ENCODE data around the gene ATG5.

Gene ATG5

GRCh38 chr6:106194949-106195921 is 130.3 kb downstream of the ATG5 start:
- TF ChIP-seq CTCF (IDR thresholded peaks at IDR 0.05; ENCODE audit: low read length, missing control alignments): no peak
- no peak overlapping the region for H3K4me3 ChIP-seq (replicated peaks; ENCODE audit: low read depth, low read length)
- peak; percentile 85 for DNase-seq (ENCODE audit: low read depth)

DNA sequence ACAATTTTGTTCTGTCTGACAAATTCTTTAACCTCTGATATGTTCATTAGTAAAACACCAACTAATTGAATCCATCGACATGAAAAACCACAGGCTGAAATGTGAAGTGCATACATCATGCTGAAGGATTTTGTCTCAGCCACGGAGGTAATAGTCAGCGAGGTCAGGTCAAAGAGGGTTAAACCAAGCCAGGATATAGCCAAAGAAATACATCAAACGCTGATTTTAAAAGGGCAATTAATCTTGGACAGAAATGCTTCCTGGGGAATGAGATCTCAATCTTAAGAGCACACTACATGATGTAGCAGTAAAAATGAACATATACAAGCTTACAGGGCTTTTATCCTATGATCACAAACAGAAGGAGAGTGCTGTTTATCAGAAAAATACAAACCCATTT is 132.7 kb downstream of the ATG5 start:
- TF ChIP-seq CTCF (IDR thresholded peaks at IDR 0.05; ENCODE audit: low read length, missing control alignments): no peak

DNA sequence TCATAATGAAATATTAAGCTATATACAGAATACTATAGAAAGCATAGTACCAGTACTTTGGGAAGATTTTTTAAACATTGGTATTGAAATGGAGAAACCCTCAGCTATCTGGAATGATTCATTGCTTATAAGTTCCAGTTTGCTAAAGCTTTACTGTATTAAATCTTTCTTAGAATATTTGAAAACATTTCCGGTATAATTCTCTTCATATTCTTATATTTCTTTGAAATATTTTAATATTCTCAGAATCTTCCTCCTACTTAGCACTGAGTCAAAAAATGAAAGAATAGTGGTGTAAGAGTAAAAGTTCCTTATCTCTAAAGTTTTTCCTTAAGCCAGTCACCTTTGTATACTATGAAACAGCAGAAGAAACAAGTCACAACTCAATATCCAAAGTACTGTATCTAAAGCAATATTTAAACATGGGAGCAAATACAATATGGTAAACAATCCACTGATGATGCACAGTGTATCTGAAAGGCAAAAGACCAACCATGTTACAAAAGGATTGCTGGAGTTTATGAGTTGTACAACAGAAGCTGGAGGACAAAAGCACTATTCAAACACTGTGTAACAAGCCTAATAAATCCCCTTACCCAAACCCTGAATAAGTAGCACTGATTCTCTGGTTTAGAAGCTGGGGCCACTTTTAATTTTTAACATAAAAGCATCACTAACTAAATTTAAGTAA is 137.3 kb downstream of the ATG5 start:
- no peak for DNase-seq (ENCODE audit: low read depth)
- H3K4me3 ChIP-seq (replicated peaks; ENCODE audit: low read depth, low read length): no peak overlapping the region
- no peak for TF ChIP-seq CTCF (IDR thresholded peaks at IDR 0.05; ENCODE audit: low read length, missing control alignments)

More for the DNA sequence above, 132.7 kb downstream of the ATG5 start:
- no peak overlapping the region for H3K4me3 ChIP-seq (replicated peaks; ENCODE audit: low read depth, low read length)
- DNase-seq (ENCODE audit: low read depth): no peak

GRCh38 chr6:106187424-106187982 is 138.1 kb downstream of the ATG5 start:
- TF ChIP-seq CTCF (IDR thresholded peaks at IDR 0.05; ENCODE audit: low read length, missing control alignments): no peak
- no peak for DNase-seq (ENCODE audit: low read depth)

DNA sequence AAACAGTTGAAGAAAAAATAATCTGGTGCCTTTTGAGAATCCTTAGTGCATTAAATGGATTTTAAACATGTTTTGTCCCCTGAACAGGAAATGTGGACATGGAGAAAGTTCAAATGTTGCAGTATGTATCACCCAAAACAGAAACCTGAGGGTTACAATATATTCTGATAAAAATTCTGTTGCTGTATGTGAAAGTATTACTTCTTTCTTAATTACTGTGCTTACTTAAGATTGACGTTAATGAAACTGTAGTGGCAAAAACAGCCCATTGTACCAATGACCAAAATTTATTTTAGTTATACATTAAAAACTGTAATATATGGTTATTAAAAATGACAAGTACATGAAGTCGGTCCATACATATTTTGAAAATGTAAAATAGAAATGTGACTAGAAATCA is 138.8 kb downstream of the ATG5 start:
- no peak for DNase-seq (ENCODE audit: low read depth)
- no peak for TF ChIP-seq CTCF (IDR thresholded peaks at IDR 0.05; ENCODE audit: low read length, missing control alignments)
- H3K4me3 ChIP-seq (replicated peaks; ENCODE audit: low read depth, low read length): no peak overlapping the region

More at GRCh38 chr6:106187424-106187982, 138.1 kb downstream of the ATG5 start:
- no peak overlapping the region for H3K4me3 ChIP-seq (replicated peaks; ENCODE audit: low read depth, low read length)

DNA sequence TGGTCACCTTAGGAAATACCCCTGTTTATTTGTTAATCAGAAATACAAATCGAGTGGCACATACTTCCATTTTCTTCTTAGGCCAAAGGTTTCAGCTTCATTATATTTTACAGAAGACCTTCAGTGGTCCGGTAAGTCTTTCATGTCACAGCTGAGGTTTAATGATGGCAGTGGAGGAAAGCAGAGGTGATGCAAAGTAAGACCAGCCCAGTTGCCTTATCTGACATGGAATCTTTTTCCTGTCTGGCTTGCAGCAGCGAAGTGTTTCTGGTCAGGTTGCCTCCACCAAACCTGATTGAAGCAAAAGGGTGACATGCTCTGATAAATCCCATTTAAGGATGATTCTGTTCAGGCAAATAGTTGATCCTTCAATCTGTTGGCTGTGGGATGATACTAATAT is 139.4 kb downstream of the ATG5 start:
- TF ChIP-seq CTCF (IDR thresholded peaks at IDR 0.05; ENCODE audit: low read length, missing control alignments): no peak

More for the DNA sequence above, 139.4 kb downstream of the ATG5 start:
- H3K4me3 ChIP-seq (replicated peaks; ENCODE audit: low read depth, low read length): no peak overlapping the region
- DNase-seq (ENCODE audit: low read depth): no peak

Measured in fibroblast of pulmonary artery (primary cell).